HG02623 (cell line): Measurements from ENCODE around the gene SHC2.
"Not testable (repeated sequence)": the region's sequence is repeated elsewhere in the genome, so short reads cannot be mapped to it uniquely, and the experiment has no call there.

Experiments used
- ATAC-seq: cut with Tn5 transposase; IDR thresholded peaks from one replicate; pipeline ENCODE4 v1.9.1; 2021; ENCODE audit warnings: moderate library complexity; ENCODE audit not compliant: unreplicated experiment

The SHC2 gene

DNA sequence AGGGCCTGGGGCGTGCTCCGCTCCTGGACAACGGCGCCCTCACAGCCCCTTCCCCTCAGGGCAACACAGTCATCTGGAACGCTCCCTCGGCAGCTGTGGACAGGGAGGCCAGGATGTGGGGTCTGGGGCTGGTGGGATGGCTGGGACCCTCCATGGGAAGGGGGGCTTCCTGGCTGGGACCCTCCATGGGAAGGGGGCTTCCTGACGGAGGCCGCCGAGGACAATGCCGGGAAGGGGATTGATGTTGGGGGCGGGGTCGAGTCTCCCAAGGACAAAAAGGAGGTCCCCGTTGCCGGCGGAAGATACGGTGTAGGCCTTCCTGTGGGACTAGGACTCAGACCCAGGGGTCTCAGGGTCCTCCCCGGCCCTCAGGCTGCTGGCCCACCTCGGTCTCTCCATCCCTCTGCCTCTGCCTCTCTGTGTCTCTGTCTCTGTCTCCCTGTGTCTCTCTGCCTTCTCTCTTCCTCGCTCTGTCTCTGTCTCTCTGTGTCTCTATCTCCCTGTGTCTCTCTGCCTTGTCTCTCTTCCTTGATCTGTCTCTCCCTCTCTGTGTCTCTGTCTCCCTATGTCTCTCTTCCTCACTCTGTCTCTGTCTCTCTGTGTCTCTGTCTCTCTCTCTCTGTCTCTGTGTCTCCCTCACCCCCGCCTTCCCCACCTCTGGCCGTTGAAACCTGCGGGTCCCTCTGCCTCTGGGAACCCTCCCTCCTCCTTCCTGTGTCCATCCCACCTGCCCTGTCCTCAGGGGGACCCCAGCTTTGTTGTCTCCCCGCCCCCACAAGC, 32.7 kb upstream of the SHC2 start:
- ATAC-seq = no peak

DNA sequence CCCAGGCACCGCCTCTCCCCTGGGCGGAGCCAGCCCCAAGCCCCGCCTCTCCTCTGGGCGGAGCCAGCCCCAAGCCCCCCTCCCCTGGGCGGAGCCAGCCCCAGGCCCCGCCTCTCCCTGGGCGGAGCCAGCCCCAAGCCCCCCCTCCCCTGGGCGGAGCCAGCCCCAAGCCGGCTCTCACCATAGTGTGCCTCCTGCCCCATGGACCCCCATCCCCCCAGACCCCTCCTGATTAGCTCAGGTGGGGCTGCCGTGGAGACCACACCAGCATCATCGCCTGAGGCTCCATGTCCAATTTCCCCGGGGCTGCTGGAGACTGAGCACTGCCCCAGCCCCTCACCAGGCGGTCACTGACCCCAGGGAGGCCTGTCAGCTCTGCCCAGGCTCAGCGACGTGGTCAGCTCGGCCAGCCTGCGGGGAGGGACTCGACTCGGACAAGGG, 31.3 kb upstream of the SHC2 start:
- no peak for ATAC-seq

DNA sequence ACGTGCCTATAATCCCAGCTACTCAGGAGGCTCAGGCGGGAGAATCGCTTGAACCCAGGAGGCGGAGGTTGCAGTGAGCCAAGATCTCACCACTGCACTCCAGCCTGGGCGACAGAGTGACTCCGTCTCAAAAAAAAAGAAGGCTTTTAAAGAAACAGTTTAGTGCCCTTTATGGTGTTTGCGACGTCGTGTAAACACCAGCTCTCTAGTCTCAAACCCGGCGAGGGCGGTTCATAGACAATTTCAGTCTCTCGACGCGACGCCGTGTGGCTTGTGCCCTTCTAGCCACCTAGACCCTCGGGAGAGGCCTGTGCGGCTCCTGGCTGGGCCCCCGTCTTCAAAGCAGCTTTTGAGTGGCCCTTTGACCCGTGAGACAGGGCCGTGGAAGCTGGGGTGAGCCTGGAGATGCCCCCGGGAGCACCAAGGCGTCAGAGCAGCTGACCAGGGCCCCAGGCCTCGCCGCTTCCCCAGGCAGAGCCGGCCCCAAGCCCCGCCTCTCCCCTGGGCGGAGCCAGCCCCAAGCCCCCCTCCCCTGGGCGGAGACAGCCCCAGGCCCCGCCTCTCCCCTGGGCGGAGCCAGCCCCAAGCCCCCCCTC, 30.4 kb upstream of the SHC2 start:
- ATAC-seq = no peak

DNA sequence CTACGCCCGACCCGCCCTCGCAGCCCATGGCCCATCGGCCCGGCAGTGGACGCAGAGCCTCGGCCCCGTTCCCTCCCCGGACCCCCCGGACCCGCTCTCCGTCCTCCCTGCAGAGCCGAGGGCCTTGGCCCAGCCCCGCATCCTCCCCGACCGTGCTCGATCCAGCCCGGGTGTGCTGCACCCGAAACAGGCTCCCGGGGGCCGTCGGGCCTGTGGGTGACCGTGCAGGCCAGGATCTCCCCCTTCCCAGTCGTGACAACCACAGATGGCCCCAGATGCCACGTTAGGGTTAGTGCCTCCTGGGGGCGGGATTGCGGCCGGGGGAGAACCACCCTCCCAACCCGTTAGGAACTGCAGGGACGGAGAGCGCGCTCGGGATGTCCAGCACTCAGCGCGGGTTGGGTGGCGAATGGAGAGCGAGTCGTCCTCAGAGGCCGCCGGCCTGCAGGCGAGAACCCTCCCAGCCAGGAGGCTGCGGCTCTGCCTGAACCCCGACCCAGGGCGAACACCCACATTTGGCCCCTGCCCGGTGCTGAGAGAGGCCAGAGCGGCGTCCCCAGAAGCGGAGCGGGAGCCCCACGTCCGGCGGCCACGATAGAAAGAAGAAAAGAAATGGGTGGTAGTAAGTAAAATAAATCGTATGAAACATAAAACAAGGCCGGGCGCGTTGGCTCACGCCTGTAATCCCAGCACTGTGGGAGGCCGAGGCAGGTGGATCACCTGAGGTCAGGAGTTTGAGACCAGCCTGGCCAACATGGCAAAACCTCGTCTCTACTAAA, 28.8 kb upstream of the SHC2 start:
- no peak for ATAC-seq

DNA sequence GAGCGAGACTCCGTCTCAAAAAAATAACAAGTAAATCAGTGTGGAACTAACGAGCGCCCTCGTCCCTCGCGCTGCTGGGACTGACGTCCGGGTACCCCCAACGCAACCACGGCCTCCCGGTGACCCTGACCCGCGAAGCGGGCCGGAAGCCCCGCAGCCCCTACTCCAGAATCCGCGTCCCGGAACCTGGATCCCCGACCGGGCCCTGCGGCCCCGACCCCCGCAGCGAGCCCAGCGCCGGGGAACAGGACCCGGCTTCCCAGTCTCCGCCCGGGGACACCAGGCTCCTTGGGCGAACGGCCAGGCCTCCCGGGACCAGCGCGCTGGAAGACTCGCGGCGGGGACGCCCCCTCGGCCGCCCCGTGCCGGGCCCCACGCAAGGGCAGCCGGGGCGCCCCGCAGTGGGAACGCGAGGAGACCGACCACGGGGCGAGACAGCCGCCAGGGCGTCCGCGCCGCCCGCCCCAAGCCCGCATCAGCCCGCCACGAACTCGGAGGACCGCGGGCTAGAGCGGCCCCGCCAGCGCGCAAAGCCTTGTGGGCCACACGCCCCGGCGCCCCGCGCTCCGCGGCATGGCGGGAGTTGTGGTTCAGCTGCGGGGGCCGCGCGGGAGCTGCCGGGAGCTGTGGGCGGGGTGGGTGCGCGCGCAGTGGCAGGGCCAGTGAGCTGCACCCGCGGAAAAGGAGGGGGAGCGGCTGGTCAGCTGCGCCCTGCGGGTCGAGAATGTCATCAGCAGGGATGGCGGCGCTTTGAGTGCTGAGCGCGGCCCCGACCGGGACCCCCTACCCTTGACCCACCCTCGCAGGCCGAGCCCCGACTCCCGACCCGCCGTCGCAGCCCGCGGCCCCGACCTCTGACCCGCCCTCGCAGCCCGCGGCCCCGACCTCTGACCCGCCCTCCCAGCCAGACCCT, 27.9 kb upstream of the SHC2 start:
- peak; percentile 78 for ATAC-seq

DNA sequence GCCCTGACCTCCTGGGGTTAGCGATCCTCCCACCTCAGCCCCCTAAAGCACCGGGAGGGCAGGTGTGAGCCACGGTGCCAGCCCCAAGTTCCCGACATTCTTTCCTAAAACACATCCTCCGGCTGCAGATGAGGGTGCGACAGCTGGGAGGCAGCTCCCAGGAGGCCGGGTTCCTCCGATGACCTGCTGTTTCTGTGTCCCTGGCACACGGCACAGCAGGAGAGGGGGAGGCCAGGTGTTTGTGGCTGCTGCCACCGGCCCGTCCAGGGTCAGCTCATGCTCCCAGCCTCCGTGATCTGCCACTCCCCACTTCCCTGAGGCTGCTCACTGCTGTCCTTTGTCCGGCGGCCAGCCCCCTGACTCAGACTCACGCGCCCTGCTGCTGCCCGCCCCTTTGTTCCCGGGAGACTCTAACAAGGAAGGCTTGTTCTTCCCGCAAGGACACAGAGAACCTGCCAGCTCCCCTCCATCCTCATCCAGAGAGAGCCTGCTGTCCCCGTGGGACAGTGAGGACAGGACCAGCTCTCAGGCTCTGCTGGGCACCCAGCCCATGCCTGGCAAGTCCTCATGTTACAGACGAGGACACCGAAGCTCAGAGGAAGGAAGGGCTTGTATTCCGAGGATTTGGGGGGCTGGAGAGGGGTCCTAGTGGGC, 24.9 kb upstream of the SHC2 start:
- no peak for ATAC-seq

DNA sequence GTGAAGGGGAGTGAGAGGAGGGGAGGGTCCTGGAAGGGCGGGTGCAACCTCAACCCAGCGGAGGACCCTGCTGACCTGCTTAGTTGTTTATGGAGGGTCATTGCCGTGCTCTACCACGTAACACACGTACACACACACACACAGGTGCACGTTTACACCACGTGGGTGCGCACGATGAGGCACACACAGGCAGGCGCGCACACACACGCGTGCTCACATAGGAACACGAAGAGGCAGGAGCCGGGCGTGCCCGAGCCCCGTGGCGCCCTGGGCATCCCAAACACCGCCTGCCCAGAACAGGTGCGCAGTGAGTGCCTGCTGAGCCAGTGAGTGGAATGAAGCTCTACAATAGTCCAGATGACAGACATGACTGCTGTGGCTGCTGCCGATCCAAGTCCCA, 24.2 kb upstream of the SHC2 start:
- no peak for ATAC-seq

DNA sequence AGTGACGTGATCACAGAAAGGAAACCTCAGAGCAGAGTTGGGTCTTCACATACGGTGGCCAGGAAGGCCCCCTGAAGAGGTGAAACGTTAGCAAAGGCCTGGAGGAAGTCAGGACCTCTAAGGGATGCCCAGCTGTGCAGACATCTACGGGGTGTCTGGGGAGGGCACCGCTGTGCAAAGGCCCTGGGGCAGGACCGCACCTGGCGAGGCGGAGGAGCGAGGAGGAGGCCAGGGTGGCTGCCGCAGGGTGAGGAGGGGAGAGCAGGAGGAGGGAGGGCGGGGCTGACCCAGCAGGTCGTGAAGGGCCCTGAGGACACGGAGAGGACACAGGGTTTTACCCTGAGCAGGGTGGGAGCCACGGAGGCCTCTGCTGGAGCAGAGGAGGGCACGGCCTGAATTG, 23.7 kb upstream of the SHC2 start:
- ATAC-seq = no peak

DNA sequence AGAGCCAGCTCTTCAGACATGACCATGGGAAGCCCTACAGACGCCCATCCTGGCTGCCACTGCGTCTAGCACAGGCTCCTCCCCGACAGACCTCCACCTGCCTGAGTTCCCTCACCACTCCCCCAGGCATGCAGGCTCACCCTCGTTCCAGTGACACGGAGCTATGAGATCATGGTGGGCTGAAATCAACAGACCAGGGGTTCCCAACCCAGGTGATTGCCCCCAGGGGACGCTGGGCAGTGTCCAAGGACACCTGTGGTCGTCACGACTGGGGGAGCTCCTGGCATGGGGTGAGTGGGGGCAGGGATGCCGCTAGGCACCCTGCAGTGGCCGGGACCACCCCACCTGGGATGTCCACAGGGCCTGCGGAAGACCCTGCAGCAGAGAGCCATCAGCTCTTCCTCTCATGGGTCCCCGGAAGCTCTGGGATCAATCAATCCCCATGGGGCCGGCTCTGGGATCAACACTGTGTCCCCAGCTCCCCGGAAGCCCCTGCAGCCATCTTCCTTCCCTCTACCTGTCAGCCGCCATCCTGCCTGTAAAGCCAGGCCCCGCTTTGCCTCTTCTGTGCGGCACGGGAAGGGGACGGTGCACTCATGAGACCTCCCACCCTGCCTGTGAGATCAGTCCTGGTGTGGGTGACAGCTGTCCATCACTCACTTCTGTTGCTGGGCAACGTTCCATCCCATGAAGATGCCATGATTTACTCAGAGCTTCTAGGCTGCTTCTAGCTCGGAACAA, 22.7 kb upstream of the SHC2 start:
- no peak for ATAC-seq

DNA sequence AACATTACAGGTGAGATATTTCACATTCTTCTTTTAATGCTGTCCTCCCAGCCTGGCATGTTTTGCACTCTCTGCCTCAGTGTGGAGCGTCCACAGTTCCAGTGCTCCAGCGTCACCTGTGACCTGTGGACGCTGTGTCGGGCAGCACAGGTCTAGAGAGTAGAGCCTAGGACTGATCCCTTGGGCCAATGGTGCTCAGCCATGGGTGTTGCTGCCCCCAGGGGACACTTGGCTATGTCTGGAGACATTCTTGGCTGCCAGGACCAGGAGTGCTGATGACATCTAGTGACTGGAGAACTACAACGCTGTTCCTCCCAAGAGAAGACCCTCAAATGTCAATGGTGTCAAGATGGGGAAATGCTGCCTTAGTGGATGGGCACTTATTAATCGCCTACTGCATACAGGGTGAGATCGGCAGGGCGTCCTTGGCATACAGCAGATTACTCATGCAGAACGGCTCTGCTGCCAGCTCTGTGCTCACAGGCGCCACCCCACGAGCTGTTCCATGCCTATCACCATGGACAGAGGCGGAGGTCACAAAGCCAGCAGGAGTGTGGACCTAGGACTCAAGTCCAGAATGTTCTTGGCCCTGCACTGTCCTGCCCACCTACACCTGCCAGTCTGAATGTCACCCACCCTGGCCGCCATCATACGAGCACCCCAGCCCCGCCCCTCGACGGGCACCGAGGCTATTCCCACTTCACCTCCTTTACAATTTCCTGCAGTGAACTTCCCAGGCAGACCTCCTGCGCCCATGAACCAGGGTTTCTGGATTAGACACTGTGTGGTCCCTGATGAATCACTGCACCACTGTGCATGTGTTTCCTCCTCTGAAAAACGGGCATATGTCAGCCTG, 21.6 kb upstream of the SHC2 start:
- ATAC-seq = no peak

DNA sequence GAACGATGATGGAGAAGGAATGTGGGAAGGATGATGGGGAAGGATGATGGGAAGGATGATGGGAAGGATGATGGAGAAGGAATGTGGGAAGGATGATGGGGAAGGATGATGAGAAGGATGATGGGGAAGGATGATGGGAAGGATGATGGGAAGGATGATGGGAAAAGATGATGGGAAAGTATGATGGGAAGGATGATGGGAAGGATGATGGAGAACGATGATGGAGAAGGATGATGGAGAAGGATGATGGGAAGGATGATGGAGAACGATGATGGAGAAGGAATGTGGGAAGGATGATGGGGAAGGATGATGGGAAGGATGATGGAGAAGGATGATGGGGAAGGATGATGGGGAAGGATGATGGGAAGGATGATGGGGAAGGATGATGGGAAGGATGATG, 20.3 kb upstream of the SHC2 start:
- ATAC-seq = not testable (repeated sequence)

DNA sequence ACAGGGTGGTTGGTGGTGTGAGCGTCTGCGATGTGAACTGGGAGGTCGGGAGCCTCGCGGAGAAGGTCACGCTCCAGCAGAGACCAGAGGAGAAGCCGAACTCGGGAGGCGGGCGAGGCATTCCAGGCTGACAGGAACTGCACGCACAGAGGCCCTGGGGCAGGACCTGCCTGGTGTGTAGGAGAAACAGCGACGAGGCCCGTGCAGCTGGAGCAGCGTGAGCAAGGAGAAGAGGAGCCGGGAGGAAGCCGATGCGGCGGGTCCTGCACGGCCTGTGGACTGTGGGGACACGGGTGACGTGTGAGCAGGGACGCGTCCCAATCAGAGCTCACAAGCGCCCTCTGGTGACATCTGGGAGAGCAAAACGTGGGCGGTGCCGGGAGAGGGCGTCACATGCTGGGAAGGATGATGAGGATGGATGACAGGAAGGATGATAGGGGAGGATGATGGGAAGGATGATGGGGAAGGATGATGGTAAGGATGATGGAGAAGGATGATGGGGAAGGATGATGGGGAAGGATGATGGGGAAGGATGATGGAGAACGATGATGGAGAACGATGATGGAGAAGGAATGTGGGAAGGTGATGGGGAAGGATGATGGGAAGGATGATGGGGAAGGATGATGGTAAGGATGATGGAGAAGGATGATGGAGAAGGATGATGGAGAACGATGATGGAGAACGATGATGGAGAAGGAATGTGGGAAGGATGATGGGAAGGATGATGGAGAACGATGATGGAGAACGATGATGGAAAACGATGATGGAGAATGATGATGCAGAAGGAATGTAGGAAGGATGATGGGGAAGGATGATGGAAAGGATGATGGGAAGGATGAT, 19.4 kb upstream of the SHC2 start:
- no peak for ATAC-seq

DNA sequence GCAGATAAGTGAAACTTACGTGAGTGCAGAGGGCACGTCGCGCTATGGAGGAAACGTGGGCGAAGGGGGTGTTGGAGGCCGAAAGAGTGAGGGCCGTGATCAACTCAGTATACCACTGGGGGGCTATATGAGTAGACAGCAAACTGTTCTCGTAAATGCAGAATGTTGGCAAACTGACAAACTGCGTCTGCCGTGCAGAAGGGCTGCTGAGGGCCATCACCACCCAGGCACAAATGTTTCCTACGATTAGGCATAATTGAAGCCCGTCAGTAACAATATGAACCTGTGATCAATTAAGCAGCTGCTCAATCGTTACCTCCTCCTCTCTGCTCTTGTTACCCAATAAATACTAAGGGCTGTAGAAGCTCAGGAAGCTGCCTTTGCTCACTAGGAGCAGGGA, 18.1 kb upstream of the SHC2 start:
- no peak for ATAC-seq

DNA sequence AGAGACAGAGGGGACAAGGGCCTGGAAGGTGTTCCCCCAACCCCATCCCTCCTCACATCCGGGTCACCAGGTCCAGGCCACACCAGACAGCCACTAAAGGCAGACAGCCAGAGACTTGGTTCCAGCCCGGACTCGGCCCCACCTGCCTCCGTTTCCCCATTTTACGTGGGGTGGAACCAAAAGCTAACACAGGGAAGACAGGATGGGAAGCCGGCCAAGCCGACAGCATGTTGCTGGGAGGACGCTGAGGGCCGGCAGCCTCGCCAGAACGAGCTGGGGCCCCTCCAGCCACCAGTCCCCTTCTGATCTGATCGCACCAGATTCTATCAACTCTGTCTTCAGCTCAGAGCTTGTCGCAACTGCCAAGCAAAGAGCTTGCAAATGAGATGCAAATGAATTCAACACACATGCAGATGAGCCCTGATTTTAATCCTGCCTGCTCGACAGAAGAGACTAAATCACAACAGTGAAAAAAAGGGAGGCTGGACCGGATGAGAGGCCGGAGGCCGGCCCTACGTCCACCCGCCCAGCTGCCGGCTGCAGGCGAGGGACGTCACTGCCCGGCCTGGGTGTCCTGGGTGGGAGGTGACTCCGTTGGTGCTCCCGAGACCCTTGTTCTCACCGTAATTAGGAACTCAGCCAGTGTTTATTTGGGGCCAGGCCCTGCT, 17.5 kb upstream of the SHC2 start:
- no peak for ATAC-seq

DNA sequence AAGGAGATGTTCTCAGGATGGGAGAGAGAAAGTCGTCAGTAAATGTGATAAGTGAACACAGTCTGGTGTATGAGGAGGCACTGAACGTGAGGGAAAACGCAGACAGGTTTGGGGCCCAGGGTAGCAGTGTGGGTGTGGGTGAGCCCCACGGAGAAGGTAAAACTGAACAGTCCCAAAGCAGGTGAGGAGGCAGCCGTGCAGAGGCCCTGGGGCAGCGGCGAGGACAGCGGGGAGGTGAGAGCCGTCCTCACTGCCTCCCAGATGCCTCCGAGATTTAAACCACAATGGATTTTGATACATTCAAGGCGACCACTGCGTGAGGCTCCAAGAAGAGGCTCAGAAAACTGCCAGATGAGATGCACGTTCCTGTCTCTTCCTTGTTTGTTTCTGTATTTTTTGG, 14.5 kb upstream of the SHC2 start:
- no peak for ATAC-seq

DNA sequence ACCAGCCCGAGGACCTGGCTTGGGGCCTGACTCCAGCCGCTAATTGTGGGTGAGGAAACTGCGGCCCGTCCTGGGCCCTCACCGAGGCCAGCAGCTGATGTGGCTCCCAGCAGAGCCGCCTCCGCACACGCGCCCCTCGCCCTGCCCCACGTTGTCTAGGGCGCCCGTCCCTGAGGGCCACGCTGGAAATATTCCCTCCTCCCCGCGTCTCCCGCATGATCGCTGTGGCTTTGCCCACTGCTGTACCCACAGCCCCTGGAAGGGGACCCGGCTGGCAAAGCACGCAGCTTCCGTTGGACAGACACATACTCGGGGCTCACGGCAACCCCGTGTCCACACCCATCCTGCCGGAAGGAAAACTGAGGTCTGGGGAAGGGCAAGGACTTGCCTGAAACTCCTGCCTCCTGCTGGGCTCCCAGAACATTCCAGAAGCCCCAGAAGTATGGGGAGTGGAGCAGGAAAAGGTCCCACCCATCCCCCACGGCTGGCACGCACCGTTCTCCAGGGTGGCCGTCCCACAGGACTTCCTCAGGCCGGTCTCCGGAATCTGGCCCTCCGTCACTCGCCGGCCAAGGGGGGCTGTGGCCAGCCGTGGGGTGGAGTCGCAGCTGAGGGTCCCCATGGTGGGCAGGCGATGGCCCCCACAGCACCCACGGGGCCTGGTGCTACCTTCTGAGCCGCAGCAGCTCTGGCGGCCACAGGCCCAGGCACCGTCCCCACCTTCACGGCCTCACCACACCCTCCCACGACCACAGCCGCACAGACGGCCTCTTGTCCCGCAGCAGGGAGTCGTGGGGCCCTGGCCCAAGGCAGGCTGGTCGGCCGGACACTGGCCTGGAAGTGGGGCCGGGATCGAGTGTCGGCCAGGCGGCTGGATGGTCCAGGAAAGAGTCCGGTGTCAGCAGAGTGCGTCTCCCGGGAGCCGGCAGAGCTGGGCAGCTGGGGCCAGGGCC, 13.6 kb upstream of the SHC2 start:
- ATAC-seq = no peak
